HG02981 (cell line): ENCODE measurements around the gene MYO1E.
"Not testable (repeated sequence)": the region's sequence is repeated elsewhere in the genome, so short reads cannot be mapped to it uniquely, and the experiment has no call there.

ENCODE experiments used
- ATAC-seq: cut with Tn5 transposase; IDR thresholded peaks from one replicate; pipeline ENCODE4 v1.9.1; 2021; ENCODE audit warnings: mild to moderate bottlenecking, moderate library complexity; ENCODE audit not compliant: unreplicated experiment

The MYO1E gene

GRCh38 chr15:59388670-59389069 lies 16.0 kb upstream of the MYO1E start:
- ATAC-seq = no peak

DNA sequence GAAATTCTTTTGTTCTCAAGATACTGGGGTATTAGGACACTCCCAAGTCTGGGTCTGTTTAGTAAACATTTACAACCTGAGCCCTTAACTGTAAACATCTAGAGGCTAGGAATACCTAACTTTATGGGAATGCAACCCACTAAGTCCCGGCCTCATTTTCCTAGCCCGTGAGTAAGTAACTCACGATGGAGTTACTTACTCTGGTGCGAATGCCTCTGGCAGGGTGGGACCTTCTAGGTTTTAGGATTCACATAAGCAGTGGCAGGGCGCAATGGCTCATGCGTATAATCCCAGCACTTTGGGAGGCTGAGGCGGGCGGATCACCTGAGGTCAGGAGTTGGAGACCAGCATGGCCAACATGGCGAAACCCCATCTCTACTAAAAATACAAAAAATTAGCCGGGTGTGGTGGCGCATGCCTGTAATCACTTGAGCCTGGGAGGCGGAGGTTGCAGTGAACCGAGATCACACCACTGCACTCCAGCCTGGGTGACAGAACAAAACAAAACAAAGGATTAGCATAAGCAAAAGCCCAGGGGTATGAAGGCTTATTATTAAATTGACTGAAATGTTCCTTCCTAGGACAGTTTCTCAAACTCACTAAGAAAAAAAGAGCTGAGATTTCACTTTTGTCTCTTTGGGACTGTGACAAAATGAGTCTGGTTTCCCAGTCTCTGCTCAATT lies 14.7 kb upstream of the MYO1E start:
- ATAC-seq = not testable (repeated sequence)

DNA sequence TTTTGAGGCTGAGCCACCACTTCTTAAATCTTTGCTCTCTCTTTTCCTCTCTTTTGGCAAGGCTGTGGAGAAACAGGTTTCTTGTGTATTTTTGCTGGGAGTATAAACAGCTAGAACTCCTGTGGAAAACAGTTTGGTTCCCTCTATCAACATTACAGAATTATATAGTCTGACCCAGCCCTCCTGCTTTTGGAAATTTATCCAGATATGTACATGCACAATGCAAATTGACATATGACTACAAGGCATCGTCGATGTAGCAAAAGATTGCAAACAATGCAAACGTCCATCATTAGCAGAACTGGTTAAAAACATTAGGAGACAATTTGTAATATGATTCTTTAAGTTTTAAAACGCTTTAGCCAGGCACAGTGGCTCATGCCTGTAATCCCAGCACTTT lies 12.5 kb upstream of the MYO1E start:
- no peak for ATAC-seq

GRCh38 chr15:59384507-59384906 lies 11.8 kb upstream of the MYO1E start:
- ATAC-seq = no peak

DNA sequence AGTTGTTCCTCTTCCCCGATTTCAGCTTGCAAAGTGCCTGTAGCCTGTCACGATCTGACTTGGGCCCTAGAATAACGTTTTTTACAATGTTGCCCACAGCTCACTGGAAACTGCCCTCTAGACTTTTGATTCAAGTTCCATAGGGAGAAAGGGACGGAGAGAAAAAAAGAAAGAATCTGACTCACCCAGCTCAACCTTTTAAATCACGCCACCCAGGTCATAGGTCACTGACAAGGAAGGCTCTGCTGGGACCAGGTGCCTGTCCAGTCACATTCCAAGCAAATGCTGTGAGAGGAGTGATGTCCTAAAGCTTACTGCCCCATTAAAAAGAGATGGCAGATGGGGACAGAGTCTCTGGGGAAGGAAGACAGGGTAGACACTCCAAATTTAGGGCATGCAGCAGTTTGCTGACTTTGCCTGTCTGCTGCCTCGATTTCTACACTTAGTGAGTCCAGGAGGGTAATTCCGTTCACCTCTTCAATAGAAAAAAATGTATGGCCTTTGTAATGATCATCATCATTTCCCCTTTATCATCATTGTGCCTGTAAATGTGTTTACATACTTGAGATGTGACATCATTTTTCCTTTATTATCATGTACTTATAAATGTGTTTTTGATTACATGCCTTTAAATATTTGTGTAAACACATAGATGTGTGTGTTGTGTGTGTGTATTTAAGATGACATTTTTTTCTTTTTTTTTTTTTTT lies 8.4 kb upstream of the MYO1E start:
- ATAC-seq = no peak

DNA sequence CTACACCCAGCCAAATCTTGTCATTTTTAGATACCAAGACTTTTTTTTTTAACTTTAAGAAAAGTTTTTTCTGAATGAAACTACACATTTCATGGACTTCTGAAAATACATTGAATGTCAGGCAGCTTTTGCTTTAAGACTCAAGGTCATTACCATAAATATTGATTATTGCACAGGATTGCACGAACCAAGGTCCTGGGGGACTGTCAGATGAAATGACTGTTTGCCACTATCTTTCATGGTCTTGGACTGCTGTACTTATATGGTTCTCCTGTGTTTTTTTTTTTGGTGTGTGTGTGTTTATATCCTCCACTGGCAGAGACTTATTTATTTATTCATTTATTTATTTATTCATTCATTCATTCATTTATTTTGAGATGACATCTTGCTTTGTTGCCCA lies 6.9 kb upstream of the MYO1E start:
- ATAC-seq = no peak

GRCh38 chr15:59378855-59379254 lies 6.2 kb upstream of the MYO1E start:
- no peak for ATAC-seq

DNA sequence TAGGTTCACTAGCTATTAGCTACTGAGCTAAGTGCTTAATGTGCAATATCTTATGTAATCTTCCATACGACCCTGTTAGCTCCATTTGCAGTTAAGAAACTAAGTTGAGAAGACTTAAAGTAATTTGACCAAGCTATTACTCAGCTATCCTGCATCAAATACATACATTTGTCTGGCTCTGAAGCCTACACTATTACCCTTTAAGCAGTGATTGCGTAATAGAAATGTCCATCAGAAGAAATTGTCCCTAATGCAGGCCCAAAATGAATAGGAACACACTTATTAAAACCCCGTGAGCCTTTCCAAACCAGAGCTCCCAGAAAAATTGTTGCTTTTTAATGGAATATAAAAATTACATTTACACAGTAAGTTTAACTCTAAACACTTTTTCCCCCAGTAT lies 5.3 kb upstream of the MYO1E start:
- ATAC-seq = no peak

DNA sequence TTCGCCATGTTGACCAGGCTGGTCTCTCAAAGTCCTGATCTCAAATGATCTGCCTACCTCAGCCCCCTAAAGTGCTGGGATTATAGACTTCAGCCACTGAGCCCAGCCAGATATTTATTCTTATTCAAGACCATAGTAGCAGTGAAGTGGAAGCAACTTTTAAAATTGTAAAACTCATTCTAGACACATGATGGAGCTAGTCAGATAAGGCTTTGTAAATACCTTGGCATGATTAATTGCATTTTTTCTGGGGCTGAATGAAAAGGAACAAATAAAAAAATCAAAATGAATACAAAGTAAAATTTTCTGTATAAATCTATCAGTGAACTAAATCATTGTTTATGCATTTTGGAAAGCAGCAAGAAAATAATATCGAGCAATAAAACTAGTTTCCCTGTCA lies 4.1 kb upstream of the MYO1E start:
- ATAC-seq = no peak

DNA sequence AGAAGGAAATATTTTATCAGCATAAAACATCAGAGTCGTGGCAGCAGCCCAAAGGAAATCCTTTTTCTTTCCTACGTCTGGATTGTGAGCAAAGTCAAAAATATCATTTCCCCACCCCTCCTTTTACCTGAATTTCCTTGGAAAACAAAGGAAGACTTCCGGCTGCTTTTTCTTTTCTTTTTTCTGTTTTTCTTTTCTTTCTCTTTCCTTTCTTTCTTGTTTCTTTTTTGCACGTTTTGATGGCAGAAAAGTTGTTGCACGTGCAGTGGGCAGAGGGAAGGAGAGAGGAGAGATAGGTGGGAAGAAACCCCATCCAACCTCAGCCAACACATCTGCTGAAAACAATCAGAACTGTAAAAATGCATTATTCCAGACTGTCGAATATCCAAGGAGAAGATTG lies 544 bp upstream of the MYO1E start:
- ATAC-seq = no peak

GRCh38 chr15:59371458-59372351 lies 966 bp downstream of the MYO1E start:
- peak; percentile 24 for ATAC-seq

- no peak for ATAC-seq
Measured at GRCh38 chr15:59369597-59369996, 3.1 kb downstream of the MYO1E start.

DNA sequence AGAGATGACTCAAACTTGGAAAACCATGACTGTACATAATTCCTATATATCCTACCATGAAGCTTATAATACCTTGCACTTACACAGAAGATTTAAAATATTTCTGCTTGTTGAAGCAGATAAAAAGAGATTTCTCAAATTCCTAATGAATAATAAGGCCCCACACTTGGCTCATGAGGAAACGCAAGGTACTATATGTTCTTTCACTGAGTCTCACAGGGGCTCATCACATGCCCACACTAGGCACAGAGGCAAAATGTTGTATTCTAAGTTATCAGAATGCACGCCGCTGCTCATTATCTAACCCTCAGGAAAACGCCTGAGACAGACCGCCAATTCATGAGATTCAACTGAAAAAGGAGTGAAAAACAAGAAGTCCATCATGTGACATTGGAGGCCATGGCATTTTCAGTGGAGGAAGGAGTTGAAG lies 5.6 kb downstream of the MYO1E start:
- ATAC-seq = no peak

DNA sequence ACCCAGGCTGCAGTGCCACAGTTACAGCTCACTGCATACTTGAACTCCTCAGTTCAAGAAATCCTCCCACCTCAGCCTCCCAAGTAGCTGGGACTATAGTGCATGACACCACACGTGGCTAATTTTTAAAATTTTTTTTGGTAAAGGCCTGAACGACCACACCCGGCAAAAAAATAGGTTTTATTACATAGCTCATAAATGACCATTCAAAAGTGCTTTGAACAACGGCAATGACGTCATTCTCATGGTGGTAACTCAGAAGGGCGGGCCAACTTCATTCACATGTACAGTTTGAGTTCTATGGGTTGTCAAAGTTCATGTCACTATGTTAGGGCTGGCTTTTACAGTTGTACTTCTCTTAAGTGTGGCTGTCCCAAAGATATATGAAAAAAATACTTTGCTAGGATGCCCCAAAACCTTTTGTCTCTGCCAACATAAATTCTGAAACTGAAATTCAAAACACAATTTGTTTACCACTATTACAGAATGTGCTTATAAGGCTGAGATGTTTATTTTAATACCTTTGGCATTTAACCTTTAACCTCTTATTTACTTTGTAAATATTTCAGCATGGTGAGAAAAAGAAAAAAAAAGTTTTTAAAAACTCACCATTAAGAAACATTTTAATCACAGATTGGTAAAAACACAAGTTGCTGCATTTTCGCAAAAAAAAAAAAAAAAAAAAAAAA lies 6.2 kb downstream of the MYO1E start:
- no peak for ATAC-seq

GRCh38 chr15:59364248-59364647 lies 8.4 kb downstream of the MYO1E start:
- ATAC-seq = no peak

DNA sequence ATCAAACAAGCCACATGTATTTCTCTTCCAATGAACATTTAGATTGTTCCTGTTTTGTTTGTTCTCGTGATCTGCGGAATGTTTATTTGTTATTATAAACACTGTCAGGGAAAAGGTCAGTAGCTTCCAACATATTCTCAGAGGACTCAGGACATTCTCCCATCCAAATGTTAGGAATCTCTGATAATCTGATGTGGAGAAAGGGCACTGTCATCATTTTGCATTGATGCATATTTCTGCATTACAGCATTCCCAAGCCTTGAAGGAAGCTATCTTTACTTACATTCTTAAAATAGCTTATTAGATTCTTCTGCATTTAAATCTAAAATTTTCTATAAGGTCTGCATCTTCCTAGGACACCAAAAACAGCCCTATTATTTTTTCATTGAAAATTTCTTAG lies 10.3 kb downstream of the MYO1E start:
- no peak for ATAC-seq

DNA sequence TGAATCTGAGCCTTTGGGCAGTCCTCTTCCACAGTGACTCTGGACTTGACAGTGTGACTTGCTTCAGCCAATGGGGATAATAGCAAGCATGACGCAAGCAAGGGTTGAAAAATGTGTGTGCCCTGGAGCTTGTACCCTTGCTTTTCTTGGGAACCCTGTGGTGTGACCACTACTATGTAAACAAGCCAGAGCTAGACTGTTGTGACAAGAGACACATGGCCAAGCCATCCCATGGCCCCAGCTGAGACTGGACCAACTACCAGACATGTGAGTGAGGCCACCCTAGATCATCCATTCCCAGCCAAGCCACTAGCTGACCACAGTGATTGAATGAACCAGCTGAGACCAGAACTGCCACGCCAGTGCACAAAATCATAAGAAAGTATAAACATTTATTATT lies 11.8 kb downstream of the MYO1E start:
- ATAC-seq = no peak

GRCh38 chr15:59360305-59360704 lies 12.4 kb downstream of the MYO1E start:
- ATAC-seq = no peak

- no peak for ATAC-seq
Measured at GRCh38 chr15:59355730-59356129, 16.9 kb downstream of the MYO1E start.

DNA sequence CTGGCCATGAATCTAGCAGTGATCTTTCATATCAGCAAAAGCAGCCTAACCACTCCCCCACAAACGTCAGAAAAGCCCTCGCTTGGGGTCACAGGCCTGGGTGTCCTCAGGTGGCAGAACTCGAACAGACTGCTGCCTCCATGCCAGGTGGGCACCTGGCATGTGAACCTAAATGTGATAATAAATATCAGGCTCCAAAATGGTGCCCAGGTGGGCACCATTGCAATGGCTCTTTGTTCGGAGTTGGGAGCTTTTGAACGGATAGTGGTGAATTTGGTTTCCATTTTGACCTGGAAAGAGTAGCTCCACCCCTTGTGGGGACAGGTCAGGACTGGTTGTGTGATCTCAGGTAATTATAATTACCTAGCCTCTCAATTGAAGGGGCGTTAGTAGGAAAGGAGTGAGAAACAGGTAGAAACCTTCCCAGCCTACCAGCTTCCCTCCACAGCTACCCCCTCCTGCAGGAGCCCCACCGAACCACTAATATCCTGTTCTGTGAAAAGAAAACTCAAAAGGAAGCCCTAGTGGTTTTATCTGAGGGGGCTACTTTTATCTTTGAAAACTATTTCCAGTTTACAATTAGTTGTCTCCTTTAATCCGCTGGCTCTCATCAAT lies 18.1 kb downstream of the MYO1E start:
- no peak for ATAC-seq

- ATAC-seq = no peak
Measured at GRCh38 chr15:59353994-59354416, 18.7 kb downstream of the MYO1E start.
